ENCODE measurements around the gene UBAC1. TPM values are rescaled to one million over a fixed set of nuclear protein-coding genes. Genes with fewer than 3 reads are reported as not detected.
"Not testable (repeated sequence)": the region's sequence is repeated elsewhere in the genome, so short reads cannot be mapped to it uniquely, and the experiment has no call there.

Gene UBAC1
- polyA plus RNA-seq, 1 donor (not counting 4 experiments of a cell fraction or from before 2014, with no cell fraction given), result 50.7 TPM

GRCh38 chr9:135919318-135919890, 41.8 kb downstream of the UBAC1 start:
- Histone ChIP-seq H3K27me3 (ENCODE audit: control insufficient read depth, extremely low read depth, insufficient read depth, low read length) (no peaks in the 10 kb centered on the region), H3K9ac (ENCODE audit: control insufficient read depth, extremely low read depth, insufficient read depth, low read length) (no peak overlapping the region), H3K27ac (ENCODE audit: control insufficient read depth, insufficient read depth, low read length) (no peak overlapping the region), H3K4me3 (ENCODE audit: control insufficient read depth in 2 of 3, extremely low read depth in 1 of 3, insufficient read depth in 2 of 3, low read depth in 1 of 3, low read length in 3 of 3) (no peak overlapping the region), H3K9me1 (ENCODE audit: control insufficient read depth, extremely low read depth, insufficient read depth, low read length) (no peaks in the 10 kb centered on the region), H3K4me2 (ENCODE audit: control insufficient read depth, extremely low read depth, insufficient read depth, low read depth, low read length) (no peak overlapping the region), H3K36me3 (ENCODE audit: control insufficient read depth in 2 of 2, extremely low read depth in 1 of 2, insufficient read depth in 2 of 2, low read length in 2 of 2) (peaks cover 8 to 18% of the 10 kb centered on the region in 2 experiments), H3K9me3 (ENCODE audit: control insufficient read depth, low read depth, low read length) (peaks cover 18% of the 10 kb centered on the region), H3K4me1 (ENCODE audit: control insufficient read depth, extremely low read depth, insufficient read depth, low read length) (no peaks in the 10 kb centered on the region), H2AFZ (ENCODE audit: control insufficient read depth, low read length) (no peak overlapping the region), H3K79me2 (ENCODE audit: control insufficient read depth, insufficient read depth, low read length) (no peaks in the 10 kb centered on the region), H4K20me1 (ENCODE audit: control insufficient read depth, extremely low read depth, insufficient read depth, low read length) (no peaks in the 10 kb centered on the region)
- TF ChIP-seq CTCF (optimal IDR thresholded peaks at IDR 0.05 in 1 of 3, IDR thresholded peaks at IDR 0.05 in 1 of 3, conservative IDR thresholded peaks at IDR 0.05 in 1 of 3; ENCODE audit: extremely low read depth in 1 of 3, insufficient read depth in 2 of 3, low read length in 3 of 3) (no peak), EZH2 (IDR thresholded peaks at IDR 0.05; ENCODE audit: low read length) (no peak)
- dilution Hi-C loops (cut with MboI; ENCODE audit: extremely low pct_ligation_motif_present, low sequenced_read_pairs), result no loop called here
- DNase-seq (ENCODE audit: low read depth, low spot score), result no peak
- FAIRE-seq, result no peak

GRCh38 chr9:135916227-135916626, 44.9 kb downstream of the UBAC1 start:
- H3K27ac ChIP-seq (ENCODE audit: control insufficient read depth, insufficient read depth, low read length); H3K9me1 ChIP-seq (ENCODE audit: control insufficient read depth, extremely low read depth, insufficient read depth, low read length); H4K20me1 ChIP-seq (ENCODE audit: control insufficient read depth, extremely low read depth, insufficient read depth, low read length); H3K27me3 ChIP-seq (ENCODE audit: control insufficient read depth, extremely low read depth, insufficient read depth, low read length); H3K4me2 ChIP-seq (ENCODE audit: control insufficient read depth, extremely low read depth, insufficient read depth, low read depth, low read length); DNase-seq (ENCODE audit: low read depth, low spot score); H3K4me3 ChIP-seq (ENCODE audit: control insufficient read depth in 2 of 3, extremely low read depth in 1 of 3, insufficient read depth in 2 of 3, low read depth in 1 of 3, low read length in 3 of 3); FAIRE-seq; H3K9ac ChIP-seq (ENCODE audit: control insufficient read depth, extremely low read depth, insufficient read depth, low read length); H3K4me1 ChIP-seq (ENCODE audit: control insufficient read depth, extremely low read depth, insufficient read depth, low read length); H2AFZ ChIP-seq (ENCODE audit: control insufficient read depth, low read length); H3K79me2 ChIP-seq (ENCODE audit: control insufficient read depth, insufficient read depth, low read length); dilution Hi-C loops (cut with MboI; ENCODE audit: extremely low pct_ligation_motif_present, low sequenced_read_pairs): not testable (repeated sequence)
- peaks cover 24 to 34% of the 10 kb centered on the region in 2 experiments for H3K36me3 ChIP-seq (ENCODE audit: control insufficient read depth in 2 of 2, extremely low read depth in 1 of 2, insufficient read depth in 2 of 2, low read length in 2 of 2)
- H3K9me3 ChIP-seq (ENCODE audit: control insufficient read depth, low read depth, low read length), result peaks cover 23% of the 10 kb centered on the region

- peaks cover 23% of the 10 kb centered on the region for H3K9me3 ChIP-seq (ENCODE audit: control insufficient read depth, low read depth, low read length)
- H3K4me1 ChIP-seq (ENCODE audit: control insufficient read depth, extremely low read depth, insufficient read depth, low read length), result no peaks in the 10 kb centered on the region
- H3K9me1 ChIP-seq (ENCODE audit: control insufficient read depth, extremely low read depth, insufficient read depth, low read length), result no peaks in the 10 kb centered on the region
- H3K36me3 ChIP-seq (ENCODE audit: control insufficient read depth in 2 of 2, extremely low read depth in 1 of 2, insufficient read depth in 2 of 2, low read length in 2 of 2), result peaks cover 30 to 39% of the 10 kb centered on the region in 2 experiments
- DNase-seq (ENCODE audit: low read depth, low spot score), result no peak
- H4K20me1 ChIP-seq (ENCODE audit: control insufficient read depth, extremely low read depth, insufficient read depth, low read length), result no peaks in the 10 kb centered on the region
- dilution Hi-C loops (cut with MboI; ENCODE audit: extremely low pct_ligation_motif_present, low sequenced_read_pairs), result no loop called here
- no peak overlapping the region for H3K4me2 ChIP-seq (ENCODE audit: control insufficient read depth, extremely low read depth, insufficient read depth, low read depth, low read length)
- H3K27ac ChIP-seq (ENCODE audit: control insufficient read depth, insufficient read depth, low read length), result no peak overlapping the region
- no peak for TF ChIP-seq CTCF (optimal IDR thresholded peaks at IDR 0.05 in 1 of 3, IDR thresholded peaks at IDR 0.05 in 1 of 3, conservative IDR thresholded peaks at IDR 0.05 in 1 of 3; ENCODE audit: extremely low read depth in 1 of 3, insufficient read depth in 2 of 3, low read length in 3 of 3)
- no peak for TF ChIP-seq EZH2 (IDR thresholded peaks at IDR 0.05; ENCODE audit: low read length)
- FAIRE-seq, result no peak
- no peaks in the 10 kb centered on the region for H3K79me2 ChIP-seq (ENCODE audit: control insufficient read depth, insufficient read depth, low read length)
- H3K27me3 ChIP-seq (ENCODE audit: control insufficient read depth, extremely low read depth, insufficient read depth, low read length), result no peaks in the 10 kb centered on the region
- H3K9ac ChIP-seq (ENCODE audit: control insufficient read depth, extremely low read depth, insufficient read depth, low read length), result no peak overlapping the region
- H2AFZ ChIP-seq (ENCODE audit: control insufficient read depth, low read length), result no peak overlapping the region
- H3K4me3 ChIP-seq (ENCODE audit: control insufficient read depth in 2 of 3, extremely low read depth in 1 of 3, insufficient read depth in 2 of 3, low read depth in 1 of 3, low read length in 3 of 3), result no peak overlapping the region
These were observed 46.3 kb downstream of the UBAC1 start for GRCh38 chr9:135914921-135915320.

GRCh38 chr9:135911233-135911632, 49.9 kb downstream of the UBAC1 start:
- H3K27me3 ChIP-seq (ENCODE audit: control insufficient read depth, extremely low read depth, insufficient read depth, low read length); DNase-seq (ENCODE audit: low read depth, low spot score); H4K20me1 ChIP-seq (ENCODE audit: control insufficient read depth, extremely low read depth, insufficient read depth, low read length); H3K9me1 ChIP-seq (ENCODE audit: control insufficient read depth, extremely low read depth, insufficient read depth, low read length); H3K4me3 ChIP-seq (ENCODE audit: control insufficient read depth in 2 of 3, extremely low read depth in 1 of 3, insufficient read depth in 2 of 3, low read depth in 1 of 3, low read length in 3 of 3); FAIRE-seq; dilution Hi-C loops (cut with MboI; ENCODE audit: extremely low pct_ligation_motif_present, low sequenced_read_pairs); H2AFZ ChIP-seq (ENCODE audit: control insufficient read depth, low read length); H3K27ac ChIP-seq (ENCODE audit: control insufficient read depth, insufficient read depth, low read length); H3K4me2 ChIP-seq (ENCODE audit: control insufficient read depth, extremely low read depth, insufficient read depth, low read depth, low read length); H3K9ac ChIP-seq (ENCODE audit: control insufficient read depth, extremely low read depth, insufficient read depth, low read length): not testable (repeated sequence)
- H3K36me3 ChIP-seq (ENCODE audit: control insufficient read depth in 2 of 2, extremely low read depth in 1 of 2, insufficient read depth in 2 of 2, low read length in 2 of 2), result peaks cover 34 to 43% of the 10 kb centered on the region in 2 experiments
- peaks cover 19% of the 10 kb centered on the region for H3K9me3 ChIP-seq (ENCODE audit: control insufficient read depth, low read depth, low read length)
- H3K4me1 ChIP-seq (ENCODE audit: control insufficient read depth, extremely low read depth, insufficient read depth, low read length), result peaks cover 12% of the 10 kb centered on the region
- H3K79me2 ChIP-seq (ENCODE audit: control insufficient read depth, insufficient read depth, low read length), result peaks cover 12% of the 10 kb centered on the region
